HCT116 (cell line): Measurements from ENCODE around the gene TMEM61. TPM values are rescaled to one million over a fixed set of nuclear protein-coding genes. Genes with fewer than 3 reads are reported as not detected.

Source experiments
- ATAC-seq: fragments of 200-7000 bp; cut with Tn5 transposase; 2 replicates; pipeline ENCODE4 v1.9.1; 2020; ENCODE audit warnings: mild to moderate bottlenecking, moderate library complexity
- BruUV-seq: library from RNA; stranded (reverse); fragments of 400-500 nt; replicated peaks from 2 replicates; lab custom pipeline; 2021; lab: Mats Ljungman, UMichigan
- CTCF ChIA-PET: fragments of 300-600 bp; sonication (Branson Sonifier 250); formaldehyde crosslinking; loops from one replicate; lab custom pipeline; 2021; ENCODE audit warnings: antibody characterized with exemption; lab: Charles Lee
- POLR2A ChIA-PET: fragments of 300-600, 350-600 bp; sonication (Branson Sonifier 250); formaldehyde crosslinking; loops from one replicate; lab custom pipeline; 2021; ENCODE audit warnings: antibody characterized with exemption; lab: Charles Lee
- RAD21 ChIA-PET, 2 experiments: fragments of 300-600 bp; sonication (Branson Sonifier 250); formaldehyde crosslinking; loops; one replicate each; lab custom pipeline; 2023; ENCODE audit warnings: low total read pairs in 2 of 2; ENCODE audit not compliant: uncharacterized antibody in 2 of 2, unreplicated experiment in 2 of 2, low non-redundant PET in 1 of 2; lab: Charles Lee
- DNase-seq: peaks from one replicate; pipeline ENCODE4 v3.0.0-alpha.2; 2010; ENCODE audit warnings: low read depth, low spot score
- H2AFZ ChIP-seq: fragments of 200-600 bp; shearing (Covaris generic), sonication (generic); 2 replicates; pipeline ENCODE4 v1.6.1; 2017; ENCODE audit warnings: low read depth, mixed run types, mixed read lengths, antibody characterized with exemption, low read length; ENCODE audit not compliant: poor library complexity, severe bottlenecking
- H3K27ac ChIP-seq: 2 replicates; pipeline ENCODE4 v1.5.1; 2012; ENCODE audit warnings: low read depth, low read length
- H3K27me3 ChIP-seq: fragments of 200-600 bp; sonication (generic); 2 replicates; pipeline ENCODE4 v1.6.1; 2016; ENCODE audit warnings: mixed run types, low read length, mixed read lengths; ENCODE audit not compliant: insufficient read depth
- H3K36me3 ChIP-seq, 2 experiments: fragments of 200-500 bp in 1 of 2; fragments of 200-600 bp in 1 of 2; sonication (Bioruptor generic) in 1 of 2; sonication (generic) in 1 of 2; 2 replicates each; pipeline versions ENCODE4 v1.5.1 to v1.6.1; 2014 to 2016; ENCODE audit warnings: low read length in 2 of 2, inconsistent platforms in 1 of 2, mixed read lengths in 1 of 2, mixed run types in 1 of 2; ENCODE audit not compliant: insufficient read depth in 2 of 2, control insufficient read depth in 1 of 2
- H3K4me1 ChIP-seq, 2 experiments: fragments of 200-600 bp in 1 of 2; sonication (generic) in 1 of 2; 2 replicates each; pipeline versions ENCODE4 v1.5.1 to v1.6.1; 2012 to 2017; ENCODE audit warnings: low read length in 2 of 2, inconsistent platforms in 1 of 2, mild to moderate bottlenecking in 1 of 2, mixed read lengths in 1 of 2, mixed run types in 1 of 2, moderate library complexity in 1 of 2; ENCODE audit not compliant: insufficient read depth in 2 of 2, control insufficient read depth in 1 of 2
- H3K4me2 ChIP-seq: fragments of 200-600 bp; sonication (generic); 2 replicates; pipeline ENCODE4 v1.6.1; 2017; ENCODE audit warnings: mixed run types, low read length, mixed read lengths
- H3K4me3 ChIP-seq, 2 experiments: fragments of 200-600 bp in 1 of 2; sonication (generic) in 1 of 2; replicated peaks in 1 of 2; 2 replicates each; pipeline ENCODE4 v1.5.1; 2011 to 2016; ENCODE audit warnings: low read length in 2 of 2, control low read depth in 1 of 2, low read depth in 1 of 2, mild to moderate bottlenecking in 1 of 2, mixed read lengths in 1 of 2, mixed run types in 1 of 2
- H3K79me2 ChIP-seq: fragments of 200-600 bp; sonication (generic); 2 replicates; pipeline ENCODE4 v1.6.1; 2017; ENCODE audit warnings: mild to moderate bottlenecking, mixed run types, low read length, moderate library complexity, mixed read lengths; ENCODE audit not compliant: insufficient read depth
- H3K9ac ChIP-seq: fragments of 200-600 bp; sonication (generic); 2 replicates; pipeline ENCODE4 v1.6.1; 2016; ENCODE audit warnings: low read length, mixed read lengths
- H3K9me2 ChIP-seq: fragments of 200-600 bp; sonication (generic), shearing (Covaris generic); 2 replicates; pipeline ENCODE4 v1.6.1; 2017; ENCODE audit warnings: mixed run types, mild to moderate bottlenecking, moderate library complexity; ENCODE audit not compliant: insufficient read depth
- H3K9me3 ChIP-seq, 2 experiments: fragments of 200-500 bp in 1 of 2; fragments of 200-600 bp in 1 of 2; sonication (Bioruptor generic) in 1 of 2; sonication (generic) in 1 of 2; 2 replicates each; pipeline ENCODE4 v1.6.1; 2014 to 2017; ENCODE audit warnings: low read length in 2 of 2, mixed read lengths in 2 of 2, inconsistent platforms in 1 of 2, low read depth in 1 of 2, mild to moderate bottlenecking in 1 of 2, mixed run types in 1 of 2, moderate library complexity in 1 of 2; ENCODE audit not compliant: control insufficient read depth in 1 of 2, insufficient read depth in 1 of 2
- H4K20me1 ChIP-seq: fragments of 200-600 bp; sonication (generic), shearing (Covaris generic); 2 replicates; pipeline ENCODE4 v1.6.1; 2017; ENCODE audit warnings: mixed run types, mild to moderate bottlenecking, moderate library complexity; ENCODE audit not compliant: insufficient read depth
- CBX3 ChIP-seq: IDR thresholded peaks from 2 replicates; pipeline ENCODE4 v1.6.1; 2012; ENCODE audit warnings: low read depth
- CEBPB ChIP-seq: IDR thresholded peaks from 2 replicates; pipeline ENCODE4 v1.6.1; 2012; ENCODE audit warnings: low read depth
- EGR1 ChIP-seq: IDR thresholded peaks from 2 replicates; pipeline ENCODE4 v1.6.1; 2012; ENCODE audit warnings: low read depth
- EZH2phosphoT487 ChIP-seq: fragments of 200-600 bp; IDR thresholded peaks from 2 replicates; pipeline ENCODE4 v1.6.1; 2018; ENCODE audit warnings: antibody characterized with exemption, borderline replicate concordance
- FOSL1 ChIP-seq: IDR thresholded peaks from 2 replicates; pipeline ENCODE4 v1.6.1; 2012; ENCODE audit warnings: low read depth
- POLR2A ChIP-seq: IDR thresholded peaks from 2 replicates; pipeline ENCODE4 v1.7.0; 2011; ENCODE audit warnings: borderline replicate concordance; ENCODE audit not compliant: insufficient read depth, insufficient read length; ENCODE audit errors: extremely low read depth
- POLR2AphosphoS5 ChIP-seq: IDR thresholded peaks from 2 replicates; pipeline ENCODE4 v1.6.1; 2011; ENCODE audit warnings: mild to moderate bottlenecking, low read depth, low read length, moderate library complexity
- RAD21 ChIP-seq: IDR thresholded peaks from 2 replicates; pipeline ENCODE4 v1.6.1; 2012; ENCODE audit warnings: low read depth, mild to moderate bottlenecking
- REST ChIP-seq: IDR thresholded peaks from 2 replicates; pipeline ENCODE4 v1.6.1; 2012; ENCODE audit warnings: low read depth
- SIN3A ChIP-seq: IDR thresholded peaks from 2 replicates; pipeline ENCODE4 v1.6.1; 2012; ENCODE audit warnings: low read depth
- SP1 ChIP-seq: IDR thresholded peaks from 2 replicates; pipeline ENCODE4 v1.6.1; 2012; ENCODE audit warnings: low read depth
- SRF ChIP-seq: IDR thresholded peaks from 2 replicates; pipeline ENCODE4 v1.6.1; 2012; ENCODE audit warnings: low read depth
- TCF7L2 ChIP-seq: IDR thresholded peaks from 2 replicates; pipeline ENCODE4 v1.7.0; 2011; ENCODE audit warnings: borderline replicate concordance, inconsistent platforms; ENCODE audit not compliant: insufficient read depth, insufficient read length; ENCODE audit errors: extremely low read depth
- YY1 ChIP-seq: IDR thresholded peaks from 2 replicates; pipeline ENCODE4 v1.6.1; 2011; ENCODE audit warnings: low read length, low read depth, moderate library complexity, mild to moderate bottlenecking; ENCODE audit not compliant: insufficient replicate concordance; ENCODE audit errors: extremely low read depth
- ZFX ChIP-seq: fragments of 450-650 bp; IDR thresholded peaks from 2 replicates; pipeline ENCODE4 v1.6.1; 2017
- intact Hi-C: fragments of 100-400 bp; cut with micrococcal nuclease; formaldehyde crosslinking; loops from 2 replicates; pipeline ENCODE4 v1.10.0; 2022
- total RNA-seq: library from RNA; stranded (reverse); gene quantifications from one replicate; pipeline ENCODE4 v1.2.1, GENCODE V29; 2021; ENCODE audit not compliant: unreplicated experiment
- TF ChIP-seq, protein P1 (sequence below), 3 experiments: fragments of 200-600 bp in 1 of 3; sonication (generic) in 1 of 3; IDR thresholded peaks in 2 of 3; conservative IDR thresholded peaks in 1 of 3; 2 replicates each; pipeline ENCODE4 v1.5.1; 2012 to 2017; ENCODE audit warnings: low read depth in 2 of 3, low read length in 2 of 3, antibody characterized with exemption in 1 of 3, borderline replicate concordance in 1 of 3, control low read depth in 1 of 3, mild to moderate bottlenecking in 1 of 3, mixed read lengths in 1 of 3, mixed run types in 1 of 3, moderate library complexity in 1 of 3; ENCODE audit not compliant: insufficient read depth in 1 of 3
- TF ChIP-seq, protein P2 (sequence below): IDR thresholded peaks from 2 replicates; pipeline ENCODE4 v1.6.1; 2011; ENCODE audit warnings: mild to moderate bottlenecking, low read length, moderate library complexity; ENCODE audit not compliant: insufficient replicate concordance; ENCODE audit errors: extremely low read depth
- TF ChIP-seq, protein P3 (sequence below): IDR thresholded peaks from 2 replicates; pipeline ENCODE4 v1.6.1; 2012

The TMEM61 gene
- total RNA-seq, 1 experiment from 2014 or later, result 4.4 TPM

DNA sequence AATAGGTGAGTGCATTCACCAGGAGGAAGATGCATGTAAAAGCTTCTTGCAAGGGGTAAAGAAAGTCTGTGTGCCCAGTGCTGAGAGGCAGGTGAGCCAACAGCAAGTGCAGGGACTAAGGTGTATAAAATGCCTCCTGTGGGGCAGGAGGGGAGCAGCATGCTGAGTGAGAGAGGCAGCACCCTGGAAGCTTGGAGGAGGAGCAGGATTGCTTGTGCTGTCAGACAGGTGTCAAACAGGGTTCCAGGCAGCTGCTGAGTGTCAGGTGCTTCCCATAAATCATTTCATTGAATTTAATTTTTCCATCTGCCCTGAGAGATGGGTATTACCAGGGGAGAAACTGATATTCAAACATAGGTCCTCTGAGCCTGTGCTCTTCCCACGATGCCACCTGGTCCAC, 32.2 kb downstream of the TMEM61 start:
- H2AFZ ChIP-seq, result no peak overlapping the region
- no peak overlapping the region for H3K27ac ChIP-seq
- RAD21 ChIA-PET, result no interaction called here
- H3K4me1 ChIP-seq, result peaks cover 0 to 2% of the 10 kb centered on the region in 2 experiments; a peak in 1 of 4 replicates
- no peaks in the 10 kb centered on the region for H3K9me3 ChIP-seq
- TF ChIP-seq EZH2phosphoT487 (no peak), SP1 (no peak), EGR1 (no peak), YY1 (no peak), REST (no peak), TCF7L2 (no peak), POLR2AphosphoS5 (no peak), SIN3A (no peak), POLR2A (no peak), FOSL1 (no peak), CEBPB (no peak), RAD21 (no peak), SRF (no peak), CBX3 (no peak), ZFX (no peak)
- TF ChIP-seq, protein P1, sequence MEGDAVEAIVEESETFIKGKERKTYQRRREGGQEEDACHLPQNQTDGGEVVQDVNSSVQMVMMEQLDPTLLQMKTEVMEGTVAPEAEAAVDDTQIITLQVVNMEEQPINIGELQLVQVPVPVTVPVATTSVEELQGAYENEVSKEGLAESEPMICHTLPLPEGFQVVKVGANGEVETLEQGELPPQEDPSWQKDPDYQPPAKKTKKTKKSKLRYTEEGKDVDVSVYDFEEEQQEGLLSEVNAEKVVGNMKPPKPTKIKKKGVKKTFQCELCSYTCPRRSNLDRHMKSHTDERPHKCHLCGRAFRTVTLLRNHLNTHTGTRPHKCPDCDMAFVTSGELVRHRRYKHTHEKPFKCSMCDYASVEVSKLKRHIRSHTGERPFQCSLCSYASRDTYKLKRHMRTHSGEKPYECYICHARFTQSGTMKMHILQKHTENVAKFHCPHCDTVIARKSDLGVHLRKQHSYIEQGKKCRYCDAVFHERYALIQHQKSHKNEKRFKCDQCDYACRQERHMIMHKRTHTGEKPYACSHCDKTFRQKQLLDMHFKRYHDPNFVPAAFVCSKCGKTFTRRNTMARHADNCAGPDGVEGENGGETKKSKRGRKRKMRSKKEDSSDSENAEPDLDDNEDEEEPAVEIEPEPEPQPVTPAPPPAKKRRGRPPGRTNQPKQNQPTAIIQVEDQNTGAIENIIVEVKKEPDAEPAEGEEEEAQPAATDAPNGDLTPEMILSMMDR (IDR thresholded peaks at IDR 0.05 in 2 of 3, conservative IDR thresholded peaks at IDR 0.05 in 1 of 3; ENCODE audit: borderline replicate concordance in 1 of 3, insufficient read depth in 1 of 3, low read depth in 2 of 3, low read length in 2 of 3), result no peak
- TF ChIP-seq, protein P2, sequence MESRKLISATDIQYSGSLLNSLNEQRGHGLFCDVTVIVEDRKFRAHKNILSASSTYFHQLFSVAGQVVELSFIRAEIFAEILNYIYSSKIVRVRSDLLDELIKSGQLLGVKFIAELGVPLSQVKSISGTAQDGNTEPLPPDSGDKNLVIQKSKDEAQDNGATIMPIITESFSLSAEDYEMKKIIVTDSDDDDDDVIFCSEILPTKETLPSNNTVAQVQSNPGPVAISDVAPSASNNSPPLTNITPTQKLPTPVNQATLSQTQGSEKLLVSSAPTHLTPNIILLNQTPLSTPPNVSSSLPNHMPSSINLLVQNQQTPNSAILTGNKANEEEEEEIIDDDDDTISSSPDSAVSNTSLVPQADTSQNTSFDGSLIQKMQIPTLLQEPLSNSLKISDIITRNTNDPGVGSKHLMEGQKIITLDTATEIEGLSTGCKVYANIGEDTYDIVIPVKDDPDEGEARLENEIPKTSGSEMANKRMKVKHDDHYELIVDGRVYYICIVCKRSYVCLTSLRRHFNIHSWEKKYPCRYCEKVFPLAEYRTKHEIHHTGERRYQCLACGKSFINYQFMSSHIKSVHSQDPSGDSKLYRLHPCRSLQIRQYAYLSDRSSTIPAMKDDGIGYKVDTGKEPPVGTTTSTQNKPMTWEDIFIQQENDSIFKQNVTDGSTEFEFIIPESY, result no peak
- TF ChIP-seq, protein P3, sequence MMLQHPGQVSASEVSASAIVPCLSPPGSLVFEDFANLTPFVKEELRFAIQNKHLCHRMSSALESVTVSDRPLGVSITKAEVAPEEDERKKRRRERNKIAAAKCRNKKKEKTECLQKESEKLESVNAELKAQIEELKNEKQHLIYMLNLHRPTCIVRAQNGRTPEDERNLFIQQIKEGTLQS, result no peak
- ATAC-seq (peak; percentile 57; the same call in 1 of the 2 replicates), DNase-seq (no peak)
- BruUV-seq, result no TSS peak
- H3K4me2 ChIP-seq, result no peak overlapping the region
- no peaks in the 10 kb centered on the region for H3K79me2 ChIP-seq
- H3K27me3 ChIP-seq, result peaks cover 12% of the 10 kb centered on the region; the same call in 1 of the 2 replicates
- no peaks in the 10 kb centered on the region for H3K36me3 ChIP-seq
- POLR2A ChIA-PET, result interaction anchor here (0.6 kb wide), 1 partner anchor 64 kb away, joined by 3 read pairs; no protein-coding TSS in a partner anchor
- intact Hi-C loops, result no loop called here
- no peaks in the 10 kb centered on the region for H3K9me2 ChIP-seq
- no peak overlapping the region for H3K9ac ChIP-seq
- no peak overlapping the region for H3K4me3 ChIP-seq
- CTCF ChIA-PET, result interaction anchor here (1.3 kb wide), 1 partner anchor 9 kb away, joined by 8 read pairs; no protein-coding TSS in a partner anchor
- no peaks in the 10 kb centered on the region for H4K20me1 ChIP-seq
